SJSA1 (cell line): Measurements from ENCODE around the gene ZNF469. TPM values are rescaled to one million over a fixed set of nuclear protein-coding genes. Genes with fewer than 3 reads are reported as not detected.

Experiments used
- DNase-seq, 2 experiments: peaks; one replicate each; pipeline ENCODE4 v3.0.0-alpha.2; 2015 to 2020; ENCODE audit warnings: low spot score in 2 of 2, low read depth in 1 of 2
- H3K27ac ChIP-seq: fragments of 250-450 bp; sonication (Bioruptor Pico); 2 replicates; pipeline ENCODE4 v1.5.1; 2020; ENCODE audit warnings: mild to moderate bottlenecking, moderate library complexity
- H3K27me3 ChIP-seq: fragments of 250-450 bp; sonication (Bioruptor Pico); replicated peaks from 2 replicates; pipeline ENCODE4 v1.5.1; 2020; ENCODE audit warnings: mild to moderate bottlenecking, moderate library complexity
- H3K36me3 ChIP-seq: fragments of 250-450 bp; sonication (Bioruptor Pico); 2 replicates; pipeline ENCODE4 v1.5.1; 2020; ENCODE audit warnings: mild to moderate bottlenecking
- H3K4me1 ChIP-seq: fragments of 250-450 bp; sonication (Bioruptor Pico); replicated peaks from 2 replicates; pipeline ENCODE4 v1.6.1; 2021; ENCODE audit warnings: mild to moderate bottlenecking
- H3K4me3 ChIP-seq: fragments of 250-450 bp; sonication (Bioruptor Pico); 2 replicates; pipeline ENCODE4 v1.5.1; 2020; ENCODE audit warnings: mild to moderate bottlenecking
- H3K9me3 ChIP-seq: fragments of 250-450 bp; sonication (Bioruptor Pico); replicated peaks from 2 replicates; pipeline ENCODE4 v1.5.1; 2020; ENCODE audit warnings: mild to moderate bottlenecking
- total RNA-seq: library from RNA; depleted of rRNA; stranded (reverse); fragments of >200 nt; shearing (Covaris generic); gene quantifications from 2 replicates; pipeline ENCODE4 v1.2.3, GENCODE V29; 2014

The ZNF469 gene
- total RNA-seq, 1 experiment from 2014 or later, result 3.6 TPM

DNA sequence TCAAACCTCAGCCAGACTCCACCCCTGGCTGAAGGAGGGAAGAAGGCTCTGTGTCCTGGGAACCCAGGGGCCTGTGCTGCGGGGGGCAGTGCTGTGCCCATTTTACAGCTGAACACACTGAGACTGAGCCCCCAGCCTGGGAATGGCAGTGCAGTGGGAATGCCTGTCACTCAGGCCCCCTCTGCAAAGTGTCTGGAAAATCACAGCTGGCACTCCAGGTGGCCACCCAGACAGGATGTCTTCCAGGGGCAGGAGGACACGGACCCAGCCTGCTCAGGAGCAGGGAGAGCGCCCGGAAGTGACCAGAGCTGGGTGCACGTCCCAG lies 32.6 kb downstream of the ZNF469 start:
- Histone ChIP-seq H3K27ac (no peak overlapping the region), H3K9me3 (no peaks in the 10 kb centered on the region), H3K27me3 (no peaks in the 10 kb centered on the region), H3K36me3 (peaks cover 7% of the 10 kb centered on the region), H3K4me1 (no peaks in the 10 kb centered on the region), H3K4me3 (no peak overlapping the region)
- DNase-seq, result no peak

GRCh38 chr16:88415713-88416323 lies 33.1 kb downstream of the ZNF469 start:
- Histone ChIP-seq H3K36me3 (peaks cover 10% of the 10 kb centered on the region), H3K27ac (no peak overlapping the region), H3K27me3 (no peaks in the 10 kb centered on the region), H3K4me3 (no peak overlapping the region), H3K4me1 (no peaks in the 10 kb centered on the region), H3K9me3 (no peaks in the 10 kb centered on the region)
- no peak for DNase-seq

DNA sequence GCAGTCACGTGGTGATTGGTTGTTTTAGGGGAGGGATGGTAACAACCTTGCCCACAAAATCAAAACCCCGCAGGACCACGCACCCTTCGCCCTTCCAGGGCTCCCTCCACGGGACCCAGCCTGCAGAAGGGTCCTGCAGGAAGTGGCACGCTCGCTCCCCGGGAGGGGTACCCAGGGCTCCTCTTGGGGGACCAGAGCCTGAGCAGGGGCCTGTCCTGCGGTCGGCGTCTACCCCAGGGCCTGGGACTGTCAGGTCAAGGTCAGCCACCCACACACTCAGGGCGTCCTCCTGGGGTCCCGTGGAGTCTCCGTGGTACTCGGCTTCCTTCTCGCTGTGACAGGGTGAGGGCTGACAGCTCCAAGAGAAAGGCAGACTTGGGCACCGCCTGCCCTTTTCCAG lies 33.9 kb downstream of the ZNF469 start:
- Histone ChIP-seq H3K27me3 (no peaks in the 10 kb centered on the region), H3K4me1 (no peaks in the 10 kb centered on the region), H3K4me3 (no peak overlapping the region), H3K9me3 (no peaks in the 10 kb centered on the region), H3K27ac (no peak overlapping the region), H3K36me3 (peaks cover 10% of the 10 kb centered on the region)
- no peak for DNase-seq

DNA sequence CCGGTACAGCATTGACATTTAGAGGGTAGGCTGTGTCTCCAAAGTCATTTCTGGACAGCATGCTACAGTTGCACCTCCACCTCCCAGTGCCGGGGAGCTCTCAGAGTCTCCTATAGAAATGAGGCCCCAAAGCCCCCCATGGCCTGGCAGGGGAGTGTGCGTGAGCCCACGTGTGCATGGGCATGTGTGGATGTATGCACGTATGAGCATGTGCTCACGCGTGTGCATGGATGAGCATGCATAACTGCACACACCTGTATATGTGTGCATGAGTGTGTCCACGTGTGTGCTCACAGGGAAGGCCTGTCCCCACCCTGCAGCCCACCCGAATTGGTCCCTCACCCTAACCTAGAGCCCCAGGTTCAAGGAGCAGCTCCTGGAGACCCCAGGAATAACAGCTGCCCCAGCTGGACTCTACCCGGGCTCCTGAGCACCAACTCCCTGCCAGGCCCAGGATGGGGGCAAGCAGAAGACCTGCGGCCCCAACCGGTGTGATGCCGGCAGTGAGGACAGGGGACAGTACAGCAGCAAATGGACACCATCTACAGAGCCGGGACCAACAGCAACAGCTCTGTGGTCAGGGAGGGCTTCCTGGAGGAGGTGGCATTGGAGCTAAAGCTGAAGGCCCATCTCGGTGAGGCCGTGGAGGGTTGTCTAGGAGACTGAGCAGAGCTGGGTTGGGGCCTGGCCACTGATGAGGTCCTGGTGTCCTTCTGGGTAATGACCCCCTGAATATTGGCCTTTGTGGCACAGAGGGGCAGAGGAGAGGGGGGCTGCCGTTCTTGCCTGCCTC lies 35.1 kb downstream of the ZNF469 start:
- DNase-seq, result no peak
- no peaks in the 10 kb centered on the region for H3K27me3 ChIP-seq
- H3K27ac ChIP-seq, result no peak overlapping the region
- no peaks in the 10 kb centered on the region for H3K9me3 ChIP-seq
- H3K4me1 ChIP-seq, result no peaks in the 10 kb centered on the region
- peaks cover 10% of the 10 kb centered on the region for H3K36me3 ChIP-seq
- no peak overlapping the region for H3K4me3 ChIP-seq

DNA sequence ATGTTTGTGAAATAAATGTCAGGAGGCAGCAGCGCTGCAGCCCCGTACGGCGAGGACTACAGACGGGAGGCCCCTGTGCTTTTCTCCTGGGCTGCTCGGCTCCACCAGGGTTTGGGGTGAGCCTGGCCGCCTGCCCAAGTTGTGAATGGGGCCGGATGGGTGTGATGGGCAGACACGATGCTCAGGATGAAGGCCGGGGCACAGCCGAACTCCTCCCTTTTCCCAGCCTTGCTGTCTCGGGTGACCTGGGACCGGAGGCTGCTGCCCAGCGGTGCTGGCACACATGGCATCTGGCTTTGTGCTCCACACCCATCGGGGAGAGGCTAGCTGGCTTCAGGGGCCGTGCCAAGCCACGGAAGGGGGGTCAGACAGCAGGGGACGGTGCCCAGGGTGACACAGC lies 36.1 kb downstream of the ZNF469 start:
- Histone ChIP-seq H3K4me1 (no peaks in the 10 kb centered on the region), H3K27ac (no peak overlapping the region), H3K4me3 (no peak overlapping the region), H3K36me3 (peaks cover 10% of the 10 kb centered on the region), H3K27me3 (no peaks in the 10 kb centered on the region), H3K9me3 (no peaks in the 10 kb centered on the region)
- DNase-seq, result no peak

DNA sequence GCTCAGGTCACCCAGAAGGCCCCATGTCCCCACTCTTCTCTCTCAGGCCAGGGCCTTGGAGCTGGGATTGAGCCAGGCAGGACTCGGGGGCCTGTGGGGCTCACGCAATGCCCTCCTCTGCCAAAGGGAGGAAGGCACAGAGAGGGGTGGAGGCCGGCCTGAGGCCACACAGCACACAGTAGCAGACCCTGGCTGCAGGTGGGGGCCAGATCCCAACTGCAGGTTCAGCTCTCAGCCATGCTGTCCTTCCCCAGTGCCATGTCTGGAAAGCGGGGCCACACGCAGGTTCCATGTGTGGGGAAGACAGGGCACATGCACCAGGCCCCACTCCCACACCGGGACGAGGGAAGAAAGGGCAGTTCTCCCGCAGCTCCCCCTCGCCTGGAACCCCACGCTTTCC lies 37.0 kb downstream of the ZNF469 start:
- peaks cover 10% of the 10 kb centered on the region for H3K36me3 ChIP-seq
- no peaks in the 10 kb centered on the region for H3K27me3 ChIP-seq
- no peaks in the 10 kb centered on the region for H3K9me3 ChIP-seq
- DNase-seq, result no peak
- H3K4me1 ChIP-seq, result no peaks in the 10 kb centered on the region
- H3K27ac ChIP-seq, result no peak overlapping the region
- H3K4me3 ChIP-seq, result no peak overlapping the region

GRCh38 chr16:88420496-88420895 lies 37.7 kb downstream of the ZNF469 start:
- Histone ChIP-seq H3K36me3 (peaks cover 8% of the 10 kb centered on the region), H3K9me3 (no peaks in the 10 kb centered on the region), H3K4me1 (no peaks in the 10 kb centered on the region), H3K27me3 (no peaks in the 10 kb centered on the region), H3K4me3 (no peak overlapping the region), H3K27ac (no peak overlapping the region)
- DNase-seq, result no peak

GRCh38 chr16:88421301-88421700 lies 38.5 kb downstream of the ZNF469 start:
- H3K4me3 ChIP-seq, result no peak overlapping the region
- H3K4me1 ChIP-seq, result no peaks in the 10 kb centered on the region
- peaks cover 11% of the 10 kb centered on the region for H3K36me3 ChIP-seq
- no peaks in the 10 kb centered on the region for H3K27me3 ChIP-seq
- H3K9me3 ChIP-seq, result no peaks in the 10 kb centered on the region
- no peak overlapping the region for H3K27ac ChIP-seq
- DNase-seq, result no peak

DNA sequence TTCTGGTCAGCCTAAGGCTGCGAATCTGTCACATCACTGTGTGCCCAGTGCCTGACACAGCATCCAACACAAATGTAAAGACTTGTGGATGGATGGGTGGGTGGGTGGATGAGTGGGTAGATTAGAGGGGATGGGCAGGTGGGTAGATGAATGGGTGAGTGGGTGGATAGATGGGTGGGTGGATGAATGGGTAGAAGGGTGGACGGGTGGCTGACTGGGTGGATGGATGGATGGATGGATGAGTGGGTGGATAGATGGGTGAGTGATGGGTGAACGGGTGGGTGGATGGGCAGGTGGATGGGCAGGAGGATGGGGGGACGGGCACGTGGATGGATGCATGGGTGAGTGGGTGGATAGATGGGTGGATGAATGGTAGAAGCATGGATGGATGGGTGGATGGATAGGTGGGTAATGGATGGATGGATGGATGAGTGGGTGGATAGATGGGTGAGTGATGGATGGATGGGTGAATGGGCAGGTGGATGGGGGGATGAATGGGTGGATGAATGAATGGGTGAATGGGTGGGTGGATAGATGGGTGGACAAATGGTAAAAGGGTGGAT lies 39.2 kb downstream of the ZNF469 start:
- Histone ChIP-seq H3K27me3 (no peaks in the 10 kb centered on the region), H3K9me3 (no peaks in the 10 kb centered on the region), H3K4me3 (no peak overlapping the region), H3K27ac (no peak overlapping the region), H3K4me1 (no peaks in the 10 kb centered on the region), H3K36me3 (peaks cover 9% of the 10 kb centered on the region)
- DNase-seq, result no peak

GRCh38 chr16:88422733-88423447 lies 40.1 kb downstream of the ZNF469 start:
- Histone ChIP-seq H3K27me3 (no peaks in the 10 kb centered on the region), H3K4me3 (no peak overlapping the region), H3K36me3 (peaks cover 15% of the 10 kb centered on the region), H3K4me1 (no peaks in the 10 kb centered on the region), H3K9me3 (no peaks in the 10 kb centered on the region), H3K27ac (no peak overlapping the region)
- no peak for DNase-seq

- no peaks in the 10 kb centered on the region for H3K4me1 ChIP-seq
- no peak overlapping the region for H3K27ac ChIP-seq
- no peak overlapping the region for H3K4me3 ChIP-seq
- no peaks in the 10 kb centered on the region for H3K9me3 ChIP-seq
- no peaks in the 10 kb centered on the region for H3K27me3 ChIP-seq
- H3K36me3 ChIP-seq, result peaks cover 19% of the 10 kb centered on the region
- no peak for DNase-seq
Observed at GRCh38 chr16:88423448-88423850, 40.7 kb downstream of the ZNF469 start.

DNA sequence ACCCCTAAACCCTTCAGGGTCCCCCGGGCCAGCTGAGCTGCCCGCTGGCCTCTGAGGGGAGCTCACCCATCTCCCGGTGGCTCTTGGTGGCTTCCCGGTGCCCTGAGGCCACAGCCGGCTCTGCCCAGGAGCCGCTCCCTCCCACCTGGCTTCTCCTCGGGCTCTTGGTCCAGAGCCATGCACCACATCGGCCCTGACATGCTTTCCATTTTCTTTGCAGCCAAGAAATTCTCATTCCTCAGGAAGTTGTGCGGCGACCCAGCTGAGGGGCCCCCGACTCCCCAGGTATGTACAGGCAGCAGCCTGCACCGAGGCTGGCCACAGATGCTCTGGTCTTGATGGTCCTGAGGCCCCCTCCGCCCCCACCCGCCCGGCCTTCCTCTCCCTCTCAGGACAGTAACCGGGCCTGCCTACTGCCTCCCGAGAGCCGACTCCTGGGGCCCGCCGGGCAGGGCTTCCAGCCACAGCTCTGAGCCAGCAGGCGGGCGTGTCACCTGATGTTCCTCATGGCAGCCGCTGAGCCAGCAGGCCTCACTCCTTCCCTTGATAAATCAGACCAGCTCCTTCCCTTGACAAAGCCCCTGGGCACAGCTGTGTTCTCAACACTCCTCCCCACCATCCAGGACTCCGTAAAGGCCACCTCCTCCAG lies 42.0 kb downstream of the ZNF469 start:
- Histone ChIP-seq H3K27me3 (no peaks in the 10 kb centered on the region), H3K36me3 (peaks cover 26% of the 10 kb centered on the region), H3K27ac (no peak overlapping the region), H3K4me1 (no peaks in the 10 kb centered on the region), H3K9me3 (no peaks in the 10 kb centered on the region), H3K4me3 (no peak overlapping the region)
- no peak for DNase-seq

GRCh38 chr16:88426018-88426417 lies 43.3 kb downstream of the ZNF469 start:
- peaks cover 26% of the 10 kb centered on the region for H3K36me3 ChIP-seq
- no peak for DNase-seq
- no peaks in the 10 kb centered on the region for H3K9me3 ChIP-seq
- H3K27ac ChIP-seq, result no peak overlapping the region
- no peaks in the 10 kb centered on the region for H3K27me3 ChIP-seq
- no peak overlapping the region for H3K4me3 ChIP-seq
- no peaks in the 10 kb centered on the region for H3K4me1 ChIP-seq

DNA sequence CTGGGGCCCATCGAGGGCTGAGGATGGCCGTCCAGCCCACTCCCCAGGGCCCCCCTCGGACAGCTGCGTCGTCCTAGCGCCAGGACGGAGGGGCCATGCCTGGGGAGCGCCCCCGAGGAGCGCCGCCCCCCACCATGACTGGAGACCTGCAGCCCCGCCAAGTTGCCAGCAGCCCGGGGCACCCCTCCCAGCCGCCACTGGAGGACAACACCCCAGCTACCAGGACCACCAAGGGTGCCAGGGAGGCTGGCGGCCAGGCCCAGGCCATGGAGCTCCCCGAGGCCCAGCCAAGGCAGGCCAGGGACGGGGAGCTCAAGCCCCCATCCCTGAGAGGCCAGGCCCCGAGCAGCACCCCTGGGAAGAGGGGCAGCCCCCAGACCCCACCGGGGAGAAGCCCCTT lies 44.6 kb downstream of the ZNF469 start:
- H3K27ac ChIP-seq, result no peak overlapping the region
- peaks cover 29% of the 10 kb centered on the region for H3K36me3 ChIP-seq
- H3K9me3 ChIP-seq, result no peaks in the 10 kb centered on the region
- H3K4me3 ChIP-seq, result no peak overlapping the region
- no peaks in the 10 kb centered on the region for H3K27me3 ChIP-seq
- H3K4me1 ChIP-seq, result no peaks in the 10 kb centered on the region
- DNase-seq, result no peak
